Coronary artery (tissue), 2 donors: ENCODE measurements around the gene TUBGCP6.
A peak's percentile ranks its signal among the peaks of the same experiment; 100 is the strongest.

ENCODE experiments used
- DNase-seq: peaks from one replicate; pipeline ENCODE4 v3.0.0-alpha.2; 2017; ENCODE audit warnings: low spot score
- H3K27ac ChIP-seq, 2 donors: fragments of 200-600 bp; sonication (generic); one replicate each; pipeline ENCODE4 v1.5.1; 2016 to 2019
- H3K4me3 ChIP-seq: fragments of 200-600 bp; sonication (generic); 2 replicates; pipeline ENCODE4 v1.5.1; 2016; ENCODE audit warnings: mild to moderate bottlenecking, moderate library complexity
- CTCF ChIP-seq: fragments of 200-600 bp; sonication (generic); IDR thresholded peaks from one replicate; pipeline ENCODE4 v1.5.1; 2019; ENCODE audit warnings: antibody characterized with exemption

Gene TUBGCP6

GRCh38 chr22:50272044-50272802 lies 27.4 kb upstream of the TUBGCP6 start:
- Histone ChIP-seq H3K27ac (peak overlapping the region in 1 of 2 donors; percentile 18), H3K4me3 (peak overlapping the region; percentile 78)
- no peak for TF ChIP-seq CTCF
- DNase-seq = no peak

GRCh38 chr22:50271519-50271970 lies 26.7 kb upstream of the TUBGCP6 start:
- Histone ChIP-seq H3K27ac (peak overlapping the region in 1 of 2 donors; percentile 18), H3K4me3 (peak overlapping the region; percentile 78)
- TF ChIP-seq CTCF = no peak
- no peak for DNase-seq

- TF ChIP-seq CTCF = no peak
- peak overlapping the region in 1 of 2 donors; percentile 72 for H3K27ac ChIP-seq
- no peak for DNase-seq
- peak overlapping the region; percentile 78 for H3K4me3 ChIP-seq
These were observed 26.0 kb upstream of the TUBGCP6 start for GRCh38 chr22:50270666-50271394.

GRCh38 chr22:50269970-50270665 lies 25.3 kb upstream of the TUBGCP6 start, which contains the start of gene MAPK11:
MAPK11 (minus strand) TSS chr22:50270380; CDS start chr22:50270292, 88 bp downstream.
- Histone ChIP-seq H3K27ac (peak within 1 kb of the TSS in 1 of 2 donors; percentile 72), H3K4me3 (peak within 1 kb of the TSS; percentile 78)
- DNase-seq = no peak
- TF ChIP-seq CTCF = no peak

GRCh38 chr22:50269573-50269969 lies 24.7 kb upstream of the TUBGCP6 start:
- DNase-seq = no peak
- Histone ChIP-seq H3K27ac (peak overlapping the region in 1 of 2 donors; percentile 72), H3K4me3 (peak overlapping the region; percentile 78)
- TF ChIP-seq CTCF = no peak

GRCh38 chr22:50268655-50269113 lies 23.9 kb upstream of the TUBGCP6 start:
- H3K27ac ChIP-seq = peak overlapping the region in 1 of 2 donors; percentile 49
- peak overlapping the region; percentile 78 for H3K4me3 ChIP-seq
- TF ChIP-seq CTCF = no peak
- DNase-seq = no peak
